GM12874 (cell line): ENCODE measurements around the gene KISS1.

ENCODE experiments used
- CTCF ChIP-seq: IDR thresholded peaks from 2 replicates; pipeline ENCODE4 v1.5.1; 2011; ENCODE audit warnings: low read depth, mild to moderate bottlenecking, control low read depth, low read length, moderate library complexity; ENCODE audit not compliant: insufficient read depth

The KISS1 gene

GRCh38 chr1:204222006-204222763 lies 25.9 kb upstream of the KISS1 start:
- no peak for TF ChIP-seq CTCF

GRCh38 chr1:204221271-204221670 lies 25.0 kb upstream of the KISS1 start:
- no peak for TF ChIP-seq CTCF

- no peak for TF ChIP-seq CTCF
Observed at GRCh38 chr1:204219971-204220616, 23.8 kb upstream of the KISS1 start.

GRCh38 chr1:204218552-204218951 lies 22.3 kb upstream of the KISS1 start:
- no peak for TF ChIP-seq CTCF

GRCh38 chr1:204217648-204218000 lies 21.3 kb upstream of the KISS1 start:
- no peak for TF ChIP-seq CTCF

GRCh38 chr1:204216880-204217647 lies 20.8 kb upstream of the KISS1 start:
- no peak for TF ChIP-seq CTCF

- TF ChIP-seq CTCF, result no peak
Observed at GRCh38 chr1:204216236-204216635, 19.9 kb upstream of the KISS1 start.
